Glomerular endothelial cell (primary cell): ENCODE results near the gene ZNF77. TPM values are rescaled to one million over a fixed set of nuclear protein-coding genes. Genes with fewer than 3 reads are reported as not detected.
A peak's percentile ranks its signal among the peaks of the same experiment; 100 is the strongest.
"Not testable (repeated sequence)": the region's sequence is repeated elsewhere in the genome, so short reads cannot be mapped to it uniquely, and the experiment has no call there.

ENCODE experiments used
- DNase-seq: peaks from one replicate; pipeline ENCODE4 v3.0.0-alpha.2; 2011; ENCODE audit warnings: low read depth, low spot score; ENCODE audit errors: extremely low read depth
- total RNA-seq: library from RNA; depleted of rRNA; stranded (reverse); fragments of >200 nt; gene quantifications from 2 replicates; pipeline ENCODE4 v1.2.3, GENCODE V29; 2015

Gene ZNF77
- total RNA-seq, 1 donor from 2014 or later, result 3.4 TPM

- DNase-seq, result no peak
Observed at GRCh38 chr19:2923510-2923909, 21.3 kb downstream of the ZNF77 start.

GRCh38 chr19:2922987-2923386 lies 21.8 kb downstream of the ZNF77 start:
- no peak for DNase-seq

- no peak for DNase-seq
Observed at GRCh38 chr19:2917275-2918184, 27.2 kb downstream of the ZNF77 start.

GRCh38 chr19:2912306-2912705 lies 32.5 kb downstream of the ZNF77 start:
- DNase-seq, result no peak

- DNase-seq, result no peak
Observed at GRCh38 chr19:2906631-2907195, 38.1 kb downstream of the ZNF77 start.

GRCh38 chr19:2905918-2906519 lies 38.8 kb downstream of the ZNF77 start:
- DNase-seq, result no peak

- not testable (repeated sequence) for DNase-seq
Observed at GRCh38 chr19:2903326-2903725, 41.4 kb downstream of the ZNF77 start.

- DNase-seq, result no peak
Observed at GRCh38 chr19:2902590-2903218, 42.1 kb downstream of the ZNF77 start.

GRCh38 chr19:2900296-2901252 lies 44.2 kb downstream of the ZNF77 start, which contains the start of gene ZNF57:
ZNF57 (plus strand) TSS chr19:2900928; CDS start chr19:2901046, 118 bp downstream.
- peak; percentile 94 for DNase-seq

- DNase-seq, result no peak
Observed at GRCh38 chr19:2896694-2897093, 48.1 kb downstream of the ZNF77 start.

GRCh38 chr19:2890531-2890930 lies 54.2 kb downstream of the ZNF77 start:
- DNase-seq, result not testable (repeated sequence)

GRCh38 chr19:2888731-2889224 lies 56.0 kb downstream of the ZNF77 start:
- DNase-seq, result no peak

GRCh38 chr19:2887391-2887914 lies 57.3 kb downstream of the ZNF77 start:
- peak; percentile 73 for DNase-seq

GRCh38 chr19:2885736-2886135 lies 59.0 kb downstream of the ZNF77 start:
- DNase-seq, result no peak

GRCh38 chr19:2883686-2884439 lies 60.9 kb downstream of the ZNF77 start:
- no peak for DNase-seq
